ENCODE results near the gene GNAQ. TPM values are rescaled to one million over a fixed set of nuclear protein-coding genes. Genes with fewer than 3 reads are reported as not detected.

GNAQ gene
- 10 to 100 TPM; 18.1 to 35.1 (median 24.0) TPM for total RNA-seq

GRCh38 chr9:78031444-78031892 lies at the start of gene GNAQ:
GNAQ (minus strand) TSS chr9:78031811; CDS start chr9:78031235, 576 bp downstream.
- DNase-seq = no peak
- intact Hi-C loops (cut with DNase I) = loop anchor here (10.0 kb wide), 1 partner anchor 187 kb away; no protein-coding TSS in a partner anchor

GRCh38 chr9:78074385-78075291 lies 43.0 kb upstream of the GNAQ start:
- intact Hi-C loops (cut with DNase I) = no loop called here
- Histone ChIP-seq H3K36me3 (no peaks in the 10 kb centered on the region), H3K4me1 (no peaks in the 10 kb centered on the region), H3K27me3 (no peaks in the 10 kb centered on the region), H3K4me3 (no peak overlapping the region), H3K27ac (no peak overlapping the region), H3K9me3 (no peaks in the 10 kb centered on the region)
- WGBS, 2 donors = 35 to 53% methylated on average over 4 of the region's 4 CpGs
- no peak for TF ChIP-seq POLR2A (IDR thresholded peaks at IDR 0.05)
- no peak for TF ChIP-seq CTCF (IDR thresholded peaks at IDR 0.05)
- no peak for DNase-seq

More at GRCh38 chr9:78031444-78031892, at the start of gene GNAQ:
- Histone ChIP-seq H3K36me3 (no peaks in the 10 kb centered on the region), H3K27ac (peak within 1 kb of the TSS; percentile 92 to 99 (median 98)), H3K4me3 (peak within 1 kb of the TSS; percentile 69 to 83 (median 82)), H3K4me1 (peaks cover 3 to 72% (median 32%) of the 10 kb centered on the region in 3 donors), H3K9me3 (no peaks in the 10 kb centered on the region), H3K27me3 (no peaks in the 10 kb centered on the region)
- TF ChIP-seq POLR2A (IDR thresholded peaks at IDR 0.05) (no peak), CTCF (IDR thresholded peaks at IDR 0.05) (no peak)
- WGBS, 2 donors = 1% methylated on average over 12 of the region's 79 CpGs; no CpG with 5 or more reads in 1 of the 2 donors

GRCh38 chr9:78073722-78074121 lies 42.1 kb upstream of the GNAQ start:
- 44 to 58% methylated on average over 8 of the region's 8 CpGs for WGBS, 2 donors
- intact Hi-C loops (cut with DNase I) = no loop called here
- H3K4me1 ChIP-seq = no peaks in the 10 kb centered on the region
- H3K9me3 ChIP-seq = no peaks in the 10 kb centered on the region
- no peaks in the 10 kb centered on the region for H3K36me3 ChIP-seq
- no peak for DNase-seq
- H3K4me3 ChIP-seq = no peak overlapping the region
- H3K27me3 ChIP-seq = no peaks in the 10 kb centered on the region
- H3K27ac ChIP-seq = no peak overlapping the region
- TF ChIP-seq CTCF (IDR thresholded peaks at IDR 0.05) (no peak), POLR2A (IDR thresholded peaks at IDR 0.05) (no peak)

GRCh38 chr9:78072586-78073199 lies 41.1 kb upstream of the GNAQ start:
- Histone ChIP-seq H3K4me1 (no peaks in the 10 kb centered on the region), H3K27ac (no peak overlapping the region), H3K4me3 (no peak overlapping the region), H3K9me3 (no peaks in the 10 kb centered on the region), H3K36me3 (no peaks in the 10 kb centered on the region), H3K27me3 (no peaks in the 10 kb centered on the region)
- TF ChIP-seq CTCF (IDR thresholded peaks at IDR 0.05) = no peak
- no peak for TF ChIP-seq POLR2A (IDR thresholded peaks at IDR 0.05)
- intact Hi-C loops (cut with DNase I) = no loop called here
- DNase-seq = no peak
- WGBS, 2 donors = 72 to 73% methylated on average over 3 of the region's 3 CpGs

- Histone ChIP-seq H3K4me3 (no peak overlapping the region), H3K27me3 (no peaks in the 10 kb centered on the region), H3K4me1 (no peaks in the 10 kb centered on the region), H3K9me3 (peaks cover 0 to 3% (median 0%) of the 10 kb centered on the region in 3 donors), H3K27ac (no peak overlapping the region), H3K36me3 (no peaks in the 10 kb centered on the region)
- no peak for DNase-seq
- intact Hi-C loops (cut with DNase I) = no loop called here
- WGBS, 2 donors = 26 to 53% methylated on average over 2 of the region's 2 CpGs
- TF ChIP-seq CTCF (IDR thresholded peaks at IDR 0.05) (no peak), POLR2A (IDR thresholded peaks at IDR 0.05) (no peak)
Measured at GRCh38 chr9:78070521-78070920, 38.9 kb upstream of the GNAQ start.
